GM12801 (cell line): ENCODE data around the gene FCHSD2.

Experiments
- TF ChIP-seq, protein P1 (sequence below): IDR thresholded peaks from one replicate; pipeline ENCODE4 v1.5.1; 2011; ENCODE audit warnings: control low read depth; ENCODE audit not compliant: insufficient read length; ENCODE audit errors: extremely low read depth

Gene FCHSD2

DNA sequence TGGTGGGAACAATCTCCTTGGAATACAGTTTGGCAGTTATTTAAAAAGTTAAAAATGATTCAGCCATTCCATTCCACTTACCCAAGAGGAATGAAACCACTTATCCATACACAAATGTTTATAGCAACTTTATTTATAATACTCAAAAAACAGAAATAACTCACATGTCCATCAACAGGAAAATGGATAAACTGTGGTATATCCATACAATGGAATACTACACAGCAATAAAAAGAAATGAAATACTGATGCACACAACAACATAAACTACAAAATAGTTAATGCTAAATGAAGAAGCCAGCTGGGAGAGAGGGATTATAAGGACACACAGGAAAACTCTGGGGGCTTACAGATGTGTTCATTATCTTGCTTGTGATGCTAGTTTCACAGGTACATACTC is 64.7 kb downstream of the FCHSD2 start:
- TF ChIP-seq, protein P1, sequence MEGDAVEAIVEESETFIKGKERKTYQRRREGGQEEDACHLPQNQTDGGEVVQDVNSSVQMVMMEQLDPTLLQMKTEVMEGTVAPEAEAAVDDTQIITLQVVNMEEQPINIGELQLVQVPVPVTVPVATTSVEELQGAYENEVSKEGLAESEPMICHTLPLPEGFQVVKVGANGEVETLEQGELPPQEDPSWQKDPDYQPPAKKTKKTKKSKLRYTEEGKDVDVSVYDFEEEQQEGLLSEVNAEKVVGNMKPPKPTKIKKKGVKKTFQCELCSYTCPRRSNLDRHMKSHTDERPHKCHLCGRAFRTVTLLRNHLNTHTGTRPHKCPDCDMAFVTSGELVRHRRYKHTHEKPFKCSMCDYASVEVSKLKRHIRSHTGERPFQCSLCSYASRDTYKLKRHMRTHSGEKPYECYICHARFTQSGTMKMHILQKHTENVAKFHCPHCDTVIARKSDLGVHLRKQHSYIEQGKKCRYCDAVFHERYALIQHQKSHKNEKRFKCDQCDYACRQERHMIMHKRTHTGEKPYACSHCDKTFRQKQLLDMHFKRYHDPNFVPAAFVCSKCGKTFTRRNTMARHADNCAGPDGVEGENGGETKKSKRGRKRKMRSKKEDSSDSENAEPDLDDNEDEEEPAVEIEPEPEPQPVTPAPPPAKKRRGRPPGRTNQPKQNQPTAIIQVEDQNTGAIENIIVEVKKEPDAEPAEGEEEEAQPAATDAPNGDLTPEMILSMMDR = no peak

DNA sequence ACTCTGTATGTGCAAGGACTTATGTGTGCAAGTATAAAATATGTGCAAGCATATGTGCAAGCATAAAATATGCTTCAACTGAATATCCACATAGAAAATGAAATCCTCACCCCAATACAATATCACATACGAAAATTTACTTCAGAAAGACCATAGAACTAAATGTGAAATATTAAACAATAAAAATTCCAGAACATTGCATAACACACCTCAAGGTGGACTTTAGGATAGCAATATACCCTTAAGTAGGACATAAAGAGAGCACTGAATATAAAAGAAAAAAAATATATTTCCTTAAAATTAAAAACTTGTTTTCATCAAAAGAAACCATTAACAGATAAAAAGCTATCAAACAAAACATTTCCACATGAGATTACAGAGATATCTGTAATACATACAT is 67.8 kb downstream of the FCHSD2 start:
- TF ChIP-seq, protein P1 = no peak

DNA sequence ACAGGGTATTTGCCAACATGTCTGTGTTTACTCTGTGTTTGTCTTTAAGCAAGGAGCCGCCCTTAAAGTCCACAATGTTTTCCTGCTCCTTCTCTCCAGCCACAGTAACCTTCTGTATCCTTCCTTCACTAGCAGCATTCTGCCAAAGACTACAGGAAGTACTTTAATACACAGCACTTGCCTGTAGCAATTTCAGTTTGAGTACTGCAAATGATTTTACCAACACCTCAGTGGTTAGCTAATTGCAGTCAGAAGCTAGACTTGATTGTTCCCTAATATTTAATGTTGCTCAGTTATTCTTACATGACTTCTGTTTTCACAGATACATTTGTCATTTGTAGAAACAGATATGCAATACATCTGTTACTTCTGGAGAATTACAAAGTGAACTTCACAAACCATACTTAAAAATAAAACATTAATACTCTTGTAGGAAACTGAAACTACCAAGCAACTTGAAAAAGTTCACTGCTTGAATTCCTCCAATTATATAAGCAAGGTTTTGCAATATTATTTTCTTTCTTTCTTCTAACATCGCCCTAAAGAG is 69.1 kb downstream of the FCHSD2 start:
- TF ChIP-seq, protein P1 = no peak

DNA sequence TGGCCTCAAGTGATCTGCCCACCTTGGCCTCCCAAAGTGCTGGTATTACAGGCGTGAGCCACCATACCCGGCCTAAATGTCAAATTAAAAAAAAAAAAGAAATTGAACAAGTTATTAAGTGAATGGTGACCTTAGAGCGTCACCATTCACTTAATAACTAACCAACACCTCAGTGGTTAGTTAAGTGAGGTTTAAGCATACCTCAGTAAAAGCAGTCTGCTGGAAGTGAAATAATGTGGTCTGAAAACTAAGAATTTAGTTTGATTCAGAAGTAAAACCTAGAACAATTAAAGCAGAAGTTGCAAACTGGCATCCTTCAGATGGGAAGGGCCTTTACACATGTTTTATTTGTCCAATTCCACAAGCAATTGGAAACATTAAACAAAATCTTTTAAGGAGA is 71.5 kb downstream of the FCHSD2 start:
- TF ChIP-seq, protein P1 = no peak

DNA sequence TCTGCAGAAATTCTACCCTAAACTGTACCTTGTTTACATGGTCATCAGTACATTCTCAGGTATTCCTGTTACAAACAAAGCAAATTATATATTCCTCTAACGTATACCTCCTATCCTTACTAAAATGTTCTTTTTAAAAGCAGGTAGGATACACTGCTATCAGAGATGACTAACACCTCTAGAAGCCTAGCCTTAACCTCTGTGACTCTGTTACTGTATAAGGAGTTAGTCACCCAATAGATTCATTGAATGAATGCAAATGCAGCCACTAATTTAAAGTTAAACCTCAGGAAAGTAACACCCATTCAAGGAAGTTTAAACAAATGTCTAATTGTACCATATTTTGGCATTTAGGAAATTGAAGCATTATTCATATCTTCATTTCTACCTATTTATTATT is 82.2 kb downstream of the FCHSD2 start:
- TF ChIP-seq, protein P1 = no peak

DNA sequence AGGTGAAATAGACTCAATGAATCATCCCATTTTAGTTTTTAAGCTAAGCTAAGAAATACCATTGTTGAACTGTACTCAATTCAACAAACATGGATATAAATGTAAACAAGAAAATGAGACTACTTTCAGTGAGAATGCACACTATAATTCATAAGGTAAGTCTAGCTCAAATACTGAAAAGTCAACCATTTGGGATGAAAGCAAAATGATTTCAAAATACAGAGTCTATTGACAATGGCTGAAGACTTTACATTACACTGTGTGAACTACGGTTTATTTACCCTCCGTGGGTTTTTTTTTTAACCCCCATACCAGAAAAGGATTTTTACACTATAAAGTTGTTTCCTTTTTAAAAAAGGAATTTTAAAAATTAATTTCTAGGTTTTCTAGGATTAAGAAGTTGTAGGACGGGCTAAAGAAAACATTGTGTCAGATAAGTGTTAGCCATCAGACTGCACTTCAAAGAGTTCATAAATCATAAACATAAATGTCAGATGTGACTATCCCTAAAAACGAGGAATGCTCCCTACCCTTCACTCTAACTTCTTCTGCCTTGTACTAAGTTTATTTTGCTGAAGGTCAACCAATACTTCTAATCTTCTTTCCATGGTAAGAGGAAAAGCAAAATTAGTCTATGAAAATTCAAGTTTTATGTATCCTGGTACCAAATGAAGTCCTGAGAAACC is 83.0 kb downstream of the FCHSD2 start:
- TF ChIP-seq, protein P1 = no peak

DNA sequence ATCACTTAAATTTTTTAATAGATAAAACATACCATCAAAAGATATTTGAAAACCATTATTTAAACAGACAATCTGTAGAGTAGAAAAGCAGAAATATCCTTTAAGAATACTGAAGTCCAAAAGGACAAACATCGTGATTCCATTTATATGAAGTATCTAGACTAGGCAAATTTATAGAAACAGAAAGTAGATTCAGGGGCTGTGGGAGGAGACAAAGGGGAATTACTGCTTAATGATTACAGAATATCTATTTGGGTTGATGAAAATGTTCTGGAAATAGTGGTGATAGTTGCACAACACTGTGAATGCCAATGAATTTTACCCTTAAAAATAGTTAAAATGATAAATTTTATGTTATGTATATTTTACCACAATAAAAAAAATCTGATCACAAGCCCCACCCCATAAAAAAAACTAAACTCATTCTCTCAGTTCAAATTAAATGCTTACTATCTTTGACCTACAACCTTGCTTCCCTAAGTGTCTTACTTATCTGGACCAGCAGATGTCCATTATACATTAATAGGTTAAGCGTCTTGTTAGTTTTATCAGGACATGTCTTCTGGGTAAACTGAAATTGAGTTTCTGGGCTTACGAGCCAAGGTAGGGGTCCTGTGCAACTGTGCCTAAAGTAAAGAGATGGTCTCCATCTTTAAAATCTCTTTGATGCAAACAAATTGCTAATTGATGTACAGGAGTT is 86.3 kb downstream of the FCHSD2 start:
- TF ChIP-seq, protein P1 = no peak
